Measurements from ENCODE around the gene KCNS1.

The KCNS1 gene

DNA sequence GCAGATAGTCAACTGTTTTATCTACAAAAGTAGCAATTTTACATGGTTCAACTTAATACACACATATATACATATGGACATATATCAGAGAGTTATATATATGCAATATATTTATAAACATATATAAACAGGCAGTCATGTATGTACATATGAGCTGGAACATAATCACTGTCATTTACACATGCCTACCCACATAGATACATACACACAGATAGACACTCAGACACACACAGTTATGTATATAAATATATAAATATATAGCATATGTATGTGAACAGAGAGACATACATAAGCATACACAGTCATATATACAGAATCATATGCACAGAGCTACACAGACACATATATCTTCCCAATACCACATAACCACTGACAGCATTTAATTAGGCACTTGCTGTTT, 11.8 kb upstream of the KCNS1 start:
- no peak for TF ChIP-seq CEBPB (IDR thresholded peaks at IDR 0.05)
- TF ChIP-seq, protein P1, sequence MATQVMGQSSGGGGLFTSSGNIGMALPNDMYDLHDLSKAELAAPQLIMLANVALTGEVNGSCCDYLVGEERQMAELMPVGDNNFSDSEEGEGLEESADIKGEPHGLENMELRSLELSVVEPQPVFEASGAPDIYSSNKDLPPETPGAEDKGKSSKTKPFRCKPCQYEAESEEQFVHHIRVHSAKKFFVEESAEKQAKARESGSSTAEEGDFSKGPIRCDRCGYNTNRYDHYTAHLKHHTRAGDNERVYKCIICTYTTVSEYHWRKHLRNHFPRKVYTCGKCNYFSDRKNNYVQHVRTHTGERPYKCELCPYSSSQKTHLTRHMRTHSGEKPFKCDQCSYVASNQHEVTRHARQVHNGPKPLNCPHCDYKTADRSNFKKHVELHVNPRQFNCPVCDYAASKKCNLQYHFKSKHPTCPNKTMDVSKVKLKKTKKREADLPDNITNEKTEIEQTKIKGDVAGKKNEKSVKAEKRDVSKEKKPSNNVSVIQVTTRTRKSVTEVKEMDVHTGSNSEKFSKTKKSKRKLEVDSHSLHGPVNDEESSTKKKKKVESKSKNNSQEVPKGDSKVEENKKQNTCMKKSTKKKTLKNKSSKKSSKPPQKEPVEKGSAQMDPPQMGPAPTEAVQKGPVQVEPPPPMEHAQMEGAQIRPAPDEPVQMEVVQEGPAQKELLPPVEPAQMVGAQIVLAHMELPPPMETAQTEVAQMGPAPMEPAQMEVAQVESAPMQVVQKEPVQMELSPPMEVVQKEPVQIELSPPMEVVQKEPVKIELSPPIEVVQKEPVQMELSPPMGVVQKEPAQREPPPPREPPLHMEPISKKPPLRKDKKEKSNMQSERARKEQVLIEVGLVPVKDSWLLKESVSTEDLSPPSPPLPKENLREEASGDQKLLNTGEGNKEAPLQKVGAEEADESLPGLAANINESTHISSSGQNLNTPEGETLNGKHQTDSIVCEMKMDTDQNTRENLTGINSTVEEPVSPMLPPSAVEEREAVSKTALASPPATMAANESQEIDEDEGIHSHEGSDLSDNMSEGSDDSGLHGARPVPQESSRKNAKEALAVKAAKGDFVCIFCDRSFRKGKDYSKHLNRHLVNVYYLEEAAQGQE (IDR thresholded peaks at IDR 0.05; ENCODE audit: low read depth) = no peak
- TF ChIP-seq, protein P2, sequence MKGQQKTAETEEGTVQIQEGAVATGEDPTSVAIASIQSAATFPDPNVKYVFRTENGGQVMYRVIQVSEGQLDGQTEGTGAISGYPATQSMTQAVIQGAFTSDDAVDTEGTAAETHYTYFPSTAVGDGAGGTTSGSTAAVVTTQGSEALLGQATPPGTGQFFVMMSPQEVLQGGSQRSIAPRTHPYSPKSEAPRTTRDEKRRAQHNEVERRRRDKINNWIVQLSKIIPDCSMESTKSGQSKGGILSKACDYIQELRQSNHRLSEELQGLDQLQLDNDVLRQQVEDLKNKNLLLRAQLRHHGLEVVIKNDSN (IDR thresholded peaks at IDR 0.05) = no peak
- TF ChIP-seq RAD21 (IDR thresholded peaks at IDR 0.05; ENCODE audit: low read depth) = no peak
- no peak for TF ChIP-seq YY1 (IDR thresholded peaks at IDR 0.05; ENCODE audit: low read depth)
- TF ChIP-seq TAF1 (IDR thresholded peaks at IDR 0.05; ENCODE audit: low read depth) = no peak
- TF ChIP-seq NFIC (IDR thresholded peaks at IDR 0.05) = no peak
- TF ChIP-seq EGR1 (IDR thresholded peaks at IDR 0.05) = no peak
- no peak for TF ChIP-seq TCF12 (IDR thresholded peaks at IDR 0.05; ENCODE audit: low read depth)
- TF ChIP-seq CREB1 (IDR thresholded peaks at IDR 0.05; ENCODE audit: low read depth) = no peak
- TF ChIP-seq TEAD4 (IDR thresholded peaks at IDR 0.05) = no peak
- TF ChIP-seq ZBTB7A (IDR thresholded peaks at IDR 0.05; ENCODE audit: low read depth) = no peak
- no peak for TF ChIP-seq EP300 (IDR thresholded peaks at IDR 0.05; ENCODE audit: borderline replicate concordance)
- TF ChIP-seq, protein P3, sequence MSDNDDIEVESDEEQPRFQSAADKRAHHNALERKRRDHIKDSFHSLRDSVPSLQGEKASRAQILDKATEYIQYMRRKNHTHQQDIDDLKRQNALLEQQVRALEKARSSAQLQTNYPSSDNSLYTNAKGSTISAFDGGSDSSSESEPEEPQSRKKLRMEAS (IDR thresholded peaks at IDR 0.05) = no peak
- TF ChIP-seq FOXM1 (IDR thresholded peaks at IDR 0.05; ENCODE audit: borderline replicate concordance, low read depth) = no peak

DNA sequence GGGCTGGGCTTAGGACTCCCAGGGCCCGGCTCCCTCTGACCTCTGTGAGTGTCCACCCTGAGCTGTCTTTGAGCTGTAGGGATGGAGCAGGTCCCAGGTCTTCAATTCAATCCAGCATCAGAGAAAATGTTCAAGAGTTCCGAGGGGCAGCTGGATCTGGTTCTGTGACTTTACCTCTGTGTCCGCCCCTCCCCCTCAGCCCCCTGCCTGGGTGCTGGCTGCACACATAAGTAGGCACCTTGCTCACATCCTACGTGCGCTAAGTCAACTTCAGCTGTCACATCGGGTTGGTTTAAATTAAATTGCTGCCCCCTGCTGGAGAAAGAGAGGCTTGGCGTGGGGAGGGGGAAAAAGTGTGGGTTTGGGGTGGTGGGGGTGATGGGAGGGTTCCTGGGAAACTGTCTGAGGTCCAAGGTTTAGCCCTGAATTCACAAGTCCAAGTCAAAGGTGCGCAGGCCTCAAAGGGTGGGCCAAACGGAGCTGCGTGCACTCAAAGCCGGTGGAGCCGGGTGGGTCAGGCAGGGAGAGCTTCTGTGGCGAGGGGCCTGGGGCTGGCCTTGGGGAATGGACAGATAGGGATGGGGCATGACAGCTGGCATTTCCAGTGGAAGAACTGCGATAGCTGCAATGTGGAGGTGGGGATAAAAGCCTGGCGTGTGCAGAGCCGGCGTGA, 11.0 kb upstream of the KCNS1 start:
- TF ChIP-seq NFIC (IDR thresholded peaks at IDR 0.05) (no peak), RAD21 (IDR thresholded peaks at IDR 0.05; ENCODE audit: low read depth) (peak; percentile 49)

DNA sequence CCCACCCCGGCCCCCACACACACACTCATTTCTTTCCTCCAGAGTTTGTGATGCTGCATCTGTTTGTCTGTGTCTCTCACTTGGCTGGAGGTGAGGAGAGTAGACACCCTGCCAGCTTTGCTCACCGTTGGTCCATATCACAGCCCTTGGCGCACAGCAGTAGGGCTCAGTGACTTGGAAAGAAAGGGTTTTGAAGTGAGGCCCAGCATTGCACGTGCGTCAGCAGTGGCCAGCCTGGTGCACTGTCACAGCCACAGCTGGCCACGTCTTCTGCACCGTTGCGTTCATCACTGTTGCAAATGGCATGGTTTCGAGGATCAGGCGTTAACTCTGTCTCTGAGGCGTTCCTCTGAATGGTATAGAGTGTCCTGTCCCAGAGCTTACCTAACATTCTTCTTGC, 10.4 kb upstream of the KCNS1 start:
- TF ChIP-seq EP300 (IDR thresholded peaks at IDR 0.05; ENCODE audit: borderline replicate concordance) = no peak
- TF ChIP-seq FOXM1 (IDR thresholded peaks at IDR 0.05; ENCODE audit: borderline replicate concordance, low read depth) = no peak
- no peak for TF ChIP-seq ZBTB7A (IDR thresholded peaks at IDR 0.05; ENCODE audit: low read depth)
- no peak for TF ChIP-seq NFIC (IDR thresholded peaks at IDR 0.05)
- no peak for TF ChIP-seq CEBPB (IDR thresholded peaks at IDR 0.05)
- no peak for TF ChIP-seq EGR1 (IDR thresholded peaks at IDR 0.05)
- no peak for TF ChIP-seq CREB1 (IDR thresholded peaks at IDR 0.05; ENCODE audit: low read depth)
- TF ChIP-seq TCF12 (IDR thresholded peaks at IDR 0.05; ENCODE audit: low read depth) = no peak
- TF ChIP-seq TAF1 (IDR thresholded peaks at IDR 0.05; ENCODE audit: low read depth) = no peak
- TF ChIP-seq, protein P1 (IDR thresholded peaks at IDR 0.05; ENCODE audit: low read depth) = no peak
- TF ChIP-seq, protein P2 (IDR thresholded peaks at IDR 0.05) = no peak
- TF ChIP-seq TEAD4 (IDR thresholded peaks at IDR 0.05) = no peak
- TF ChIP-seq RAD21 (IDR thresholded peaks at IDR 0.05; ENCODE audit: low read depth) = no peak
- TF ChIP-seq YY1 (IDR thresholded peaks at IDR 0.05; ENCODE audit: low read depth) = no peak
- TF ChIP-seq, protein P3 (IDR thresholded peaks at IDR 0.05) = no peak

DNA sequence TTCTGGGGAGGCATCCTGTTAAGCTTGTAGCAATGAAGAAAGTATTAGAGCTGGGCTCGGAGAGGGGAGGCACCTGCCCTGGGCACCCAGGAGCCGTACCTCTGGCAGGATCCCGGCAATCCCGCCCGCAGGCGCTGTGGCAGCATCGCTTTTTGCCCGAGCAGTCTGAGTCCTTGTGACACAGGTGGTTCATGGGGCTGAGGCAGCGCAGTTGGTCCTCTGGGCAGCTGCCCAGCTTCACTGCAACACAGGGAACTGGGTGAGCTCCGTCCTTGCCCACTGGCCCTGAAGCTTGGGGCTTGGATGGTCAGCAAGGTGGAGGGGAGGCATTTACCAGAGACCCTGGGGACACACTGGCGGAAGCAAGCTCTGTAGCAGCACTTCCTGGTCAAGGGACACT, 9.4 kb upstream of the KCNS1 start:
- TF ChIP-seq ZBTB7A (IDR thresholded peaks at IDR 0.05; ENCODE audit: low read depth) (no peak), NFIC (IDR thresholded peaks at IDR 0.05) (no peak), YY1 (IDR thresholded peaks at IDR 0.05; ENCODE audit: low read depth) (no peak)
- TF ChIP-seq, protein P2 (IDR thresholded peaks at IDR 0.05) = no peak

DNA sequence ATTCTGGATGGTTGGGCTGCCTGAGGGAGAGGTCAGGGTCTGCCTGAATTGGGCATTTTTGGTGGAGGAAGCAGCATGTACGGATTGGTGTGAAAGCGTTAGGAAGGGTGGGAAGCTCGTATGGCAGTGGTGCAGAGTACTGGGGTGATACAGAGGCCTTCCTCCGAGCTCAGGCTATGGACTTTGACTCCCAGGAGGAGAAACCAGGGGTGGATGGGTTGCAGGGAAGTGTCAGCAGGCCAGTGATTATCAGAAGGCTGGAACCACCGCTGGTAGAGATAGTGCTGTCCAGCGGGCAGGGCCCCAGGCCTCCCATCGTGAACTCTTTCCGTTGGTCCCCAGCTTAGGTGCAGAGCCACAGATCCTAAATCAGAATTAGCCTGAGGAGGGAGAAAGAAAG, 8.7 kb upstream of the KCNS1 start:
- TF ChIP-seq, protein P2 (IDR thresholded peaks at IDR 0.05) = no peak
- TF ChIP-seq EGR1 (IDR thresholded peaks at IDR 0.05) = no peak
- TF ChIP-seq, protein P1 (IDR thresholded peaks at IDR 0.05; ENCODE audit: low read depth) = no peak
- TF ChIP-seq RAD21 (IDR thresholded peaks at IDR 0.05; ENCODE audit: low read depth) = no peak
- no peak for TF ChIP-seq EP300 (IDR thresholded peaks at IDR 0.05; ENCODE audit: borderline replicate concordance)
- no peak for TF ChIP-seq FOXM1 (IDR thresholded peaks at IDR 0.05; ENCODE audit: borderline replicate concordance, low read depth)
- TF ChIP-seq TAF1 (IDR thresholded peaks at IDR 0.05; ENCODE audit: low read depth) = no peak
- TF ChIP-seq NFIC (IDR thresholded peaks at IDR 0.05) = no peak
- TF ChIP-seq CREB1 (IDR thresholded peaks at IDR 0.05; ENCODE audit: low read depth) = no peak
- TF ChIP-seq ZBTB7A (IDR thresholded peaks at IDR 0.05; ENCODE audit: low read depth) = no peak
- no peak for TF ChIP-seq YY1 (IDR thresholded peaks at IDR 0.05; ENCODE audit: low read depth)
